Keratinocyte (primary cell): ENCODE data around the gene MID1.

ENCODE experiments used
- CTCF ChIP-seq, 3 experiments: IDR thresholded peaks in 1 of 3; conservative IDR thresholded peaks in 1 of 3; optimal IDR thresholded peaks in 1 of 3; 2 replicates in 2 of 3; 3 replicates in 1 of 3; pipeline versions ENCODE3 to v1.5.1; 2011; ENCODE audit warnings: low read length in 3 of 3, mild to moderate bottlenecking in 3 of 3, moderate library complexity in 2 of 3, control low read depth in 1 of 3, inconsistent platforms in 1 of 3; ENCODE audit not compliant: insufficient read depth in 2 of 3; ENCODE audit errors: extremely low read depth in 1 of 3
- EZH2 ChIP-seq: IDR thresholded peaks from one replicate; pipeline ENCODE4 v1.6.1; 2012; ENCODE audit warnings: inconsistent platforms, mild to moderate bottlenecking, low read length, moderate library complexity

DNA sequence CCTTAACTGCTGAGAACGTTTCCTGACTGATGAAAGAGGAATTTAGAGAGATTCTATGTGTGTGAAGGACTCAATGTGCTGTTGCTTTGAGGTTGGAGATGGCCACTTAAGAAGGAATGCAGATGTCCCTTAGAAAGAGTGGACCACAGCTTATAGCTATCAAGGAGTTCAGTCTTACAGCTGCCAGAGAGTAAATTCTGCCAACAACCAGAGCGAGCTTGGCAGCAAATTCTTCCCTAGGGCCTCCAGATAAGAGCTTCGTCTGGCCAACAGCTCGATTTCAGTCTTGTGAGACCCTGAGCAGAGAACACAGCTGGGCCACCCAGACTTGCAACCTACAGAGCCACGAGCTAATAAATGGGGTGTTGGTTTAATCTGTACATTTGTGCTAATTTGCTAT is 21.8 kb downstream of the MID1 start:
- TF ChIP-seq CTCF (optimal IDR thresholded peaks at IDR 0.05 in 1 of 3, IDR thresholded peaks at IDR 0.05 in 1 of 3, conservative IDR thresholded peaks at IDR 0.05 in 1 of 3; ENCODE audit: extremely low read depth in 1 of 3, insufficient read depth in 2 of 3, low read length in 3 of 3) (no peak), EZH2 (no peak)
